Lower leg skin (tissue), 3 donors: ENCODE data around the gene THYN1.

ENCODE experiments used
- CTCF ChIP-seq, 3 donors: fragments of 450-650 bp; IDR thresholded peaks; one replicate each; pipeline ENCODE4 v1.5.1; 2016; ENCODE audit warnings: antibody characterized with exemption in 3 of 3, mild to moderate bottlenecking in 3 of 3, moderate library complexity in 2 of 3
- POLR2A ChIP-seq, 2 donors: fragments of 450-650 bp; IDR thresholded peaks; one replicate each; pipeline ENCODE4 v1.6.1; 2016 to 2017; ENCODE audit warnings: antibody characterized with exemption in 2 of 2, mild to moderate bottlenecking in 1 of 2, moderate library complexity in 1 of 2

DNA sequence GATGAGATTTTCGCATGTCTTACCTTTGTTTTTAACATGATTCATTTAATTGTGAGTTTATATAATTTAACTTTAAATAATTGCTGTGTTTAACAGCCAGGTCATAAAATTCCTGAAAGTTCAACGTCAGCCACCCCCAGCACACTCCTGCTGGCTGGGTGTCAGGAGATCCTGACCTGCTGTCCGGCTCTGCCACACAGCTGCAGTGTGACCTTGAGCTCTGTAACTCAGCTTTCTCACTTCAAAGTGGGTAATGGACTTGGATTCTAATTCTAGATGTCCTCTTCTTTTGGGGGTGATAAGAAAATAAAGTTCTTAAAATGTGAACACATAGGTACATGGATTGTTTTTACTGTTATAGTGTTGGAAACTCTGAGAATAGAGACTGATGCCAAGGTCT lies 17.8 kb downstream of the THYN1 start:
- TF ChIP-seq CTCF (IDR thresholded peaks at IDR 0.05) (no peak), POLR2A (IDR thresholded peaks at IDR 0.05) (no peak)
